Activated naive CD4-positive, alpha-beta T cell treated with anti-CD3 and anti-CD28 coated beads for 36 hours (primary cell): ENCODE measurements around the gene HOXA3. TPM values are rescaled to one million over a fixed set of nuclear protein-coding genes. Genes with fewer than 3 reads are reported as not detected.

Source experiments
- CTCF ChIA-PET: fragments of 350-600 bp; sonication (Branson Sonifier 250); formaldehyde crosslinking; loops from one replicate; lab custom pipeline; 2021; ENCODE audit warnings: antibody characterized with exemption; lab: Charles Lee
- DNase-seq: peaks from one replicate; pipeline ENCODE4 v3.0.0-alpha.2; 2020
- H3K27ac Mint-ChIP-seq: one replicate; pipeline ENCODE4 v1.8.0; 2021; ENCODE audit warnings: mild to moderate bottlenecking, mixed read lengths
- H3K27me3 Mint-ChIP-seq: one replicate; pipeline ENCODE4 v1.8.0; 2021; ENCODE audit warnings: low read depth, mixed read lengths
- H3K36me3 Mint-ChIP-seq: one replicate; pipeline ENCODE4 v1.8.0; 2021; ENCODE audit warnings: low read depth, mixed read lengths
- H3K4me1 Mint-ChIP-seq: one replicate; pipeline ENCODE4 v1.8.0; 2021; ENCODE audit warnings: low read depth, mixed read lengths
- H3K4me3 Mint-ChIP-seq: one replicate; pipeline ENCODE4 v1.8.0; 2021; ENCODE audit warnings: mild to moderate bottlenecking, moderate library complexity, mixed read lengths
- H3K9me3 Mint-ChIP-seq: one replicate; pipeline ENCODE4 v1.8.0; 2021; ENCODE audit warnings: mixed read lengths
- intact Hi-C: fragments of 100-400 bp; cut with micrococcal nuclease; formaldehyde crosslinking; loops from one replicate; pipeline ENCODE4 v1.15.1; 2023
- total RNA-seq, 2 experiments: library from RNA; stranded (reverse); gene quantifications; one replicate each; pipeline ENCODE4 v1.2.3, GENCODE V29; 2021

HOXA3 gene
- total RNA-seq, 2 experiments from 2014 or later: not detected

DNA sequence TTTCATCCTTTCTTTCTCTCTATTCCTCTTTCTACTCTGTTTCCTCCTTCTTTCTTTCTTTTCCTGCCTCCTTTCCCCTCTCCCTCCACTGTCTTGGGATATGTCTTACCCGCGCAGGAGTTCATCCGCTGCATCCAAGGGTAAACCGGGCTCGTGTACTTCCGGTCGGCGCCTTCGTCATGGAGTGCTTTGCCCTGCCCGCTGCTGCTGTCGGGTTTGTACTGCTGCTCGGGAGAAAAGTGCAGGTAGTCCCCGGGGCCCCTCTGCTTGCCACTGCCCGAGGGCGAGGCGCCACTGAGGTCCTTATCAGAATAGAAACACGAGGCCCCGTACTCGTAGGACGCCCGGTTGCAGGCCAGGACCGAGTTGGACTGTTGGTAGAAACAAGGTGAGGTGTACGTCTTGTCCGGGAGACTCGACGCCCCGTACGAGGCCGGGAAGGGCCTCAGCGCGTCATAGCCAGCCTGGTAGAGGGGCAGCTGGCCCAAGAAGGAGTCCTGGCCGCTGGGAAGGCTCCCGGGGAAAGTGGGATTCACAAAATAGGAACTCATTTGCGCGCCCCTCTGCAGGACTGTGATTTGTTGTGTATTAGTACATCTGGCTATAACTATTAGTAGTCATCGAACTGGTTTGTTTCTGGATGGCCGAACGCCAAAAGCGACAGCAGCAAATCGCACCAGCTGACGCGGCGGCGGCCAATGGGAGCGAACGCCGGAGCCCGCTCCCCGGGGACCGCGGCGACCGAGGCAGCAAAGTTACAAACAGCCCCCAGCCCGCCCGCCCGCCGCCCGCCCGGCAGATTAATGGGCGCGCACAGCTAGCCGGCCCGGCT lies 5.0 kb downstream of the HOXA3 start, which contains the start of gene HOXA6:
Gene HOXA6, minus strand, starts transcription at position 576 of the 832 bp plus-strand sequence. Its CDS starts 25 bp downstream, at position 551.
- CTCF ChIA-PET: interaction anchor here (1.2 to 1.4 kb wide), 2 partner anchors 10 to 11 kb away, joined by 3 read pairs; partner anchors contain the start of gene HOXA7
- Mint-ChIP-seq H3K27ac (no peak within 1 kb of the TSS), H3K9me3 (no peaks in the 10 kb centered on the region), H3K27me3 (peaks cover 75% of the 10 kb centered on the region), H3K36me3 (no peaks in the 10 kb centered on the region), H3K4me3 (peak within 1 kb of the TSS; percentile 42), H3K4me1 (peaks cover 22% of the 10 kb centered on the region)
- no peak for DNase-seq
- intact Hi-C loops: no loop called here

DNA sequence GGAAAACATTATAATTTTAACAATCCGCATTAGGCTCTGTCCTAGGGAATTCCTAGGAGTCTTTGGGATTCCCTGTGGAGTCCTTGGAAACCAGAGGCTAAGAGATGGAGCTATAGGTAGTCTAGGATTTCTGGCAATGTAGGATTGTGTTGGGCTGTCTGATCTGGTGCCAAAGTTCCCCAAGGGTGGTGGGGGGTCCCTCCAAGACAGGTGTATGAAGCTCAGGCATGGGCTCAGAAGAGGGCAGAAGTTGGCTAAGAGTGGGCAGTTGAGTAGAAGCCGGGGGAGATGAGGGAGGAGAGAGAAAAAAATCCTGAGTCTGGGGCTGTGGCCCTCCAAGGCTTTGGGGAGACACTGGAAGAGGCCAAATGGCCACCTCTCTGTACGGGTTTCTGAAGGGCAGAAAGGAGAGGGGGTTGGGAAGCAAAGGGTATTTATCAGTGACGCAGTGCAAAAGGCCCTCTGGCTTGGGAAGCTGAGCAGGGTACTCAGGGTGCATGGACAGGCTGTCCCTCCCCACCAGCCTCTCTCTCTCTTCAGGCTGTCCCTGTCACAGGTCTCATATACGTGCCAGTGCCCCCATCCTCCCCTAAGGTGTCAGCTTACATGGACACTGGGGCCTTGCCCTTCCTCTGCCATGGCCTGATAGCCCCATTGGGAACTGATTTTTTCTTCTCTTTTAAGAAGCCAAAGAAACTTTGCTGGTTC lies 5.7 kb downstream of the HOXA3 start:
- Mint-ChIP-seq H3K4me3 (no peak overlapping the region), H3K27ac (no peak overlapping the region), H3K9me3 (no peaks in the 10 kb centered on the region), H3K27me3 (peaks cover 72% of the 10 kb centered on the region), H3K36me3 (no peaks in the 10 kb centered on the region), H3K4me1 (peaks cover 20% of the 10 kb centered on the region)
- CTCF ChIA-PET: no interaction called here
- intact Hi-C loops: no loop called here
- DNase-seq: no peak

DNA sequence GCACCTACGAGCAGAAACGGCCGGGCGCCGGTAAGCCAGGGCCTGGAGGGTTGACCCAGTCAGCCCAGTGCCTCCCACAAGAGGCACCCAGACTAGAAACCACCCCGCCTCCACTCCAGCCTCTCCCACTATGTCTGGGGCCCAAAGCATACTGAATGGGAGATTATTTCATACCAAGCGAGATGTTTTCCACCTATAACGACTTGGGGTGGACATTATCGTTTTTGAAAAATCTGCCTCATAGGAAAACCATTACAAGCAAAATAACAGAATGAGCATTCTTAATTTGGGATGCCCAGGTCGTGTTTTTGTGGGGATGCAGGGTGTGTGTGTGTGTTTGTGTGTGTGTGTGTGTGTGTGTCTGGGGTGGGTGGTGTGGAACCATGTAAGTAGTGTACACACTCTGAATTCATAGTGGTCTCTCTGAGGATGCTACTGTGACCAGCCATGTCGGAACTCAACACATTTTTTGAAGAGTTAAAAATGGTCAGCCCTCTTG lies 6.4 kb downstream of the HOXA3 start:
- DNase-seq: no peak
- no peak overlapping the region for H3K4me3 Mint-ChIP-seq
- peaks cover 13% of the 10 kb centered on the region for H3K4me1 Mint-ChIP-seq
- no peak overlapping the region for H3K27ac Mint-ChIP-seq
- peaks cover 68% of the 10 kb centered on the region for H3K27me3 Mint-ChIP-seq
- H3K36me3 Mint-ChIP-seq: no peaks in the 10 kb centered on the region
- H3K9me3 Mint-ChIP-seq: no peaks in the 10 kb centered on the region
- CTCF ChIA-PET: interaction anchor here (0.6 to 1.4 kb wide), 2 partner anchors 15 to 34 kb away, joined by 3 to 5 read pairs; no protein-coding TSS in a partner anchor
- intact Hi-C loops: no loop called here

DNA sequence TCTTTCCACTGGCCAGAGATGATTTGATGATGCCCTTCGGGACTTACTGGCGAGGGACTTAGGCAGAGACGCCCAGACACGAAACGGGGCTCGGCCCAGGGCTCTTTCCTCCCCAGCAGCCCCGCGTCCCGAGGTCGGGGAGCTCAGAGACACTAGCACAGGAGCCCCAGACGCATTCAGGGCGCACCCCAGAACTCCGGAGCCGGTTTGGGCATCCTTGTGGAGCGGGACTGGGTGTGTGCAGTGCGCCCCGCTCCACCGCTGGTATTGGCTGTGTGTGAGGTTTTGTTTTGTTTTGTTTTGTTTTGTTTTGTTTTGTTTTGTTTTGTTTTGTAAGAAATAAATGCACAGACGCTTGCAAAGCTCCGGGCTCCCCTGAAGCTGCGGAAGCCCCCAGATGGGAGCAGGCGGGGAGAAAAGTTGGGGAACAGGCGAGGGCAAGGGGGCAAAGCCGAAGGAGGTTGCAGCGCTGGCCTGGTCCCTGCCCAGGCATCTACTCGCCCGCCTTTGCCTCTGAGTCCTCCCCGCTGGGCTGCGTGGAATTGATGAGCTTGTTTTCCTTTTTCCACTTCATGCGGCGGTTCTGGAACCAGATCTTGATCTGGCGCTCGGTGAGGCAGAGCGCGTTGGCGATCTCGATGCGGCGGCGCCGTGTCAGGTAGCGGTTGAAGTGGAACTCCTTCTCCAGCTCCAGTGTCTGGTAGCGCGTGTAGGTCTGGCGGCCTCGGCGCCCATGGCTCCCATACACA lies 7.0 kb downstream of the HOXA3 start:
- no peak for DNase-seq
- no peaks in the 10 kb centered on the region for H3K36me3 Mint-ChIP-seq
- CTCF ChIA-PET: interaction anchor here (0.6 to 1.4 kb wide), 5 partner anchors 16 to 828 kb away, joined by 3 to 5 read pairs (median 3); no protein-coding TSS in a partner anchor
- peaks cover 68% of the 10 kb centered on the region for H3K27me3 Mint-ChIP-seq
- intact Hi-C loops: no loop called here
- no peak overlapping the region for H3K27ac Mint-ChIP-seq
- H3K9me3 Mint-ChIP-seq: no peaks in the 10 kb centered on the region
- peaks cover 10% of the 10 kb centered on the region for H3K4me1 Mint-ChIP-seq
- no peak overlapping the region for H3K4me3 Mint-ChIP-seq

DNA sequence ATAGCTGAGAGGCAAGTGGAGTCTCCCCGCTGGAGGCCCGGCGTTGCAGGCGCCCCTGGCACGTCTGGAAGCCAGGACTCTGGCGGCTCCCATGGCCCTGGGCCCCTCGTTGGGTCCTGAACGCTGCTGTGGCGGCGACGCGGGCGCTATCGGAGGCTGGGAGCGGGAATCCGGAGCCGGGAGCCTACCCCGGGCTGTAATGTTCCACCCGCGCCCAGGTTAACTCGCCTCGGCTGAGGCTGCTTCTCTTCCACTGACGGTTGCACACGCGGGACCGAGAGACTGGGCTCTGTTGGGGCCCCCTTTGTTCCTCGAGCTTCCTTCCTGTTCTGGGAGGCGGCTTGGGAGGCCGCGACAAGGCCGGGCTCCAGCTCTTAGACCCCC lies 7.6 kb downstream of the HOXA3 start:
- intact Hi-C loops: no loop called here
- Mint-ChIP-seq H3K36me3 (no peaks in the 10 kb centered on the region), H3K27me3 (peaks cover 63% of the 10 kb centered on the region), H3K9me3 (no peaks in the 10 kb centered on the region), H3K4me1 (peaks cover 9% of the 10 kb centered on the region), H3K4me3 (no peak overlapping the region), H3K27ac (no peak overlapping the region)
- CTCF ChIA-PET: interaction anchor here (0.6 to 1.4 kb wide), 3 partner anchors 35 to 393 kb away, joined by 3 to 5 read pairs (median 3); no protein-coding TSS in a partner anchor
- no peak for DNase-seq

DNA sequence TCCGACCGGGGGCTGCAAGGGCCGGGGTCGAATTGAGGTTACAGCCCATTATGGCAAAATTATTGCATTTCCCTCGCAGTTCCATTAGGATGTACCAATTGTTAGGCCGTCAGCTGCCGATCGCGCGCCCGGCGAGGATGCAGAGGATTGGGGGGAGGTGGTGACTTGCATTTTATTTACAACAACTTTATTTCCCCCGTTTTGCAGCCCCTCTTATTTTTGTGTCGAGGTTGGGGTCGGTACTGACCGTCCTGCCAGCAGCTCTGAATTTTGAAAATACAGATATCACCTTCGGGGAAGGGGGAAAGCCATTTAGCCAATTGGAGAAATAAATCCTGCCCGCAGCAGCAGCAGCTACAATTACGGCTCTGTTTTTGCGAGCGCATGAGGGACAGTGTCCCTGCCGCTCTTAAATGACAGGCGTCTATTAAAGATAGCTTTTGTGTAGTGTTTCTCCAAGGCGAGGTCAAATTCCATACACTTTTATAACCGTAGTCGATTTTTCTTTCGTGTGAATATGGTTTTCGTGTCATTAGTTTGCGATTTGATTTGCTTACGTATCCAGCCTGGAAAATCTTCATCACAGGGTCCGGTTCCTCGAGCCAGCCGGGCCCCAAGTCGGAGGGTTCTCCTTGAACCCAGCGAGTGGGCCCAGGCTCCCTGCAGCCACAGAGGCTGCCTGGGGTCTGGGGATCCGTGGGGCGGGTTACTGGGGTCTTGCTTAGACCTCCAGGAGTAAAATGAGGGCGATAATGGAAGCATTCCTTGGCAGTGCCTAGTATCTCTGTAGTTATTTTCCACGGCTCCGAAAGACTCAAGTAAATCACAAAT lies 8.2 kb downstream of the HOXA3 start:
- no peak overlapping the region for H3K4me3 Mint-ChIP-seq
- H3K27me3 Mint-ChIP-seq: peaks cover 58% of the 10 kb centered on the region
- no peak overlapping the region for H3K27ac Mint-ChIP-seq
- peaks cover 9% of the 10 kb centered on the region for H3K4me1 Mint-ChIP-seq
- no peak for DNase-seq
- intact Hi-C loops: no loop called here
- H3K9me3 Mint-ChIP-seq: no peaks in the 10 kb centered on the region
- CTCF ChIA-PET: interaction anchor here (0.6 to 1.4 kb wide), 3 partner anchors 11 to 392 kb away, joined by 3 to 5 read pairs (median 3); no protein-coding TSS in a partner anchor
- H3K36me3 Mint-ChIP-seq: no peaks in the 10 kb centered on the region

DNA sequence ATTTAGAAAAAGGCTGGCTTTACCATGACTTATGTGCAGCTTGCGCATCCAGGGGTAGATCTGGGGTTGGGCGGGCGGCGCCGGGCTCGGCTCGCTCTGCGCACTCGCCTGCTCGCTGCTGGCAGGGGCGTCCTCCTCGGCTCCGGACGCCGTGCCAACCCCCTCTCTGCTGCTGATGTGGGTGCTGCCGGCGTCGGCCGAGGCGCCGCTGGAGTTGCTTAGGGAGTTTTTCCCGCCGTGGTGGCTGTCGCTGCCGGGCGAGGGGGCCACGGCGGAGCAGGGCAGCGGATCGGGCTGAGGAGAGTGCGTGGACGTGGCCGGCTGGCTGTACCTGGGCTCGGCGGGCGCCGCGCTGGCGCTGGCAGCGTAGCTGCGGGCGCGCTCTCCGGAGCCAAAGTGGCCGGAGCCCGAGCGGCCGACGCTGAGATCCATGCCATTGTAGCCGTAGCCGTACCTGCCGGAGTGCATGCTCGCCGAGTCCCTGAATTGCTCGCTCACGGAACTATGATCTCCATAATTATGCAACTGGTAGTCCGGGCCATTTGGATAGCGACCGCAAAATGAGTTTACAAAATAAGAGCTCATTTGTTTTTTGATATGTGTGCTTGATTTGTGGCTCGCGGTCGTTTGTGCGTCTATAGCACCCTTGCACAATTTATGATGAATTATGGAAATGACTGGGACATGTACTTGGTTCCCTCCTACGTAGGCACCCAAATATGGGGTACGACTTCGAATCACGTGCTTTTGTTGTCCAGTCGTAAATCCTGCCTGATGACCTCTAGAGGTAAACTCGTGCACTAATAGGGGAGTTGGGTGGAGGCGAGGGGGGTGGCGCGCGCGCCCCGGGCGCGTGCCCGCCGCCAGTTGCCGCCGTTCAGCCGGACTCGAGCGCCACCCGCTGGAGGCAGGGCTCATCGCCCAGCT lies 9.1 kb downstream of the HOXA3 start, which contains the start of gene HOXA5:
Gene HOXA5, minus strand, starts transcription at position 659 of the 927 bp plus-strand sequence. Its CDS starts 74 bp downstream, at position 585.
- intact Hi-C loops: no loop called here
- CTCF ChIA-PET: interaction anchor here (1.3 kb wide), 1 partner anchor 10 kb away, joined by 3 read pairs; no protein-coding TSS in a partner anchor
- peaks cover 3% of the 10 kb centered on the region for H3K4me1 Mint-ChIP-seq

DNA sequence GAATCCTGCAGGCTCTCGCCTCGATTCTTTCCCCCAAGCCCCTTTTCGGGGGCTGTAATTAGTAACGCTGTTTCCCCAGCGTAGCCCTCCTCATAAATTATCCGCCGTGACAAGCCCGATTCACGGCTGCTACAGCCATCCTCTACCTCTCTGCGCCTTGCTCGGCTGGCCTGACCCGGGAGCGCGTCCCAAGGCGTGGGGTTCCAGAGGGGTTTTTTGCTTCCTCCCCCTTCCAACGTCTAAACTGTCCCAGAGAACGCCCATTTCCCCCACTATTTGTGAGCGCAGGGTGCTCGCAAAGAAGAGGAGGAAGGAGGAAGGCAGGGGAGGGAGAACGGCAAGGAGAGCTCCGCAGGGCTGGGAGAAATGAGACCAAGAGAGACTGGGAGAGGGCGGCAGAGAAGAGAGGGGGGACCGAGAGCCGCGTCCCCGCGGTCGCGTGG lies 9.8 kb downstream of the HOXA3 start:
- CTCF ChIA-PET: no interaction called here
- DNase-seq: no peak
- H3K9me3 Mint-ChIP-seq: no peaks in the 10 kb centered on the region
- H3K36me3 Mint-ChIP-seq: no peaks in the 10 kb centered on the region
- intact Hi-C loops: no loop called here
- no peaks in the 10 kb centered on the region for H3K4me1 Mint-ChIP-seq
- no peak overlapping the region for H3K4me3 Mint-ChIP-seq
- H3K27me3 Mint-ChIP-seq: peaks cover 62% of the 10 kb centered on the region
- H3K27ac Mint-ChIP-seq: no peak overlapping the region

More for the DNA sequence above, 9.1 kb downstream of the HOXA3 start, which contains the start of gene HOXA5:
- peaks cover 59% of the 10 kb centered on the region for H3K27me3 Mint-ChIP-seq
- H3K27ac Mint-ChIP-seq: no peak within 1 kb of the TSS
- no peak within 1 kb of the TSS for H3K4me3 Mint-ChIP-seq
- DNase-seq: no peak
- H3K36me3 Mint-ChIP-seq: no peaks in the 10 kb centered on the region
- no peaks in the 10 kb centered on the region for H3K9me3 Mint-ChIP-seq

DNA sequence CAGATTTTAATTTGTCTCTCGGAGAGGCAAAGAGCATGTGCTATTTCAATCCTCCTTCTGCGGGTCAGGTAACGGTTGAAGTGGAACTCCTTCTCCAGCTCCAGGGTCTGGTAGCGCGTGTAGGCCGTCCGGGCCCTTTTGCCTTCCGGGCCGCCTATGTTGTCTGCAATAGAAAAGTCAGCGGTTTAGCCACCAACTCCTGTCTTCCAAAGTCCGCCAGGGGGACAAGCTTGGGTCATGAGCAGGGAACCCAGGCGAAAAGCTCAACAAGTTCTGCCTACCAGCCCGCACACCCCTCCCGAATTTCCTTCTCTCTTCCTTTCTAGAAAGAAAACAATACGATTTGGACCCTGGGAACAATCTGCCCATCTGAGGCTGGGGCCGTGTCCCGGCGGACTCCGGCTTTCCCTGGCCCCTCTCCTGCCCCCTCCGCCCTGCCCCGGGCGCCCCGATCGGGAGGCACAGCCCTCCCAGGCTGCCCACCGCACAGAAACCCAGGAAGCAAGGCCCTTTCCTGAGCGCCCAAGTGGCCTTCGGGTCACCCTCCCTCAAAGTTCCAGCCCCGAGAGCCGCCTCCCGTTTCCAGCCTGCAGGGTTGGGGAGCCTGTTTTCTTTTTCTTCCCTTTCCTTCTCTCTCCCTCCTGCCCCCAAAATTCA lies 10.3 kb downstream of the HOXA3 start:
- H3K27me3 Mint-ChIP-seq: peaks cover 60% of the 10 kb centered on the region
- no peaks in the 10 kb centered on the region for H3K4me1 Mint-ChIP-seq

More for the DNA sequence above, 10.3 kb downstream of the HOXA3 start:
- no peak for DNase-seq
- intact Hi-C loops: no loop called here
- CTCF ChIA-PET: interaction anchor here (0.7 kb wide), 1 partner anchor 37 kb away, joined by 3 read pairs; no protein-coding TSS in a partner anchor
- Mint-ChIP-seq H3K4me3 (no peak overlapping the region), H3K27ac (no peak overlapping the region), H3K36me3 (no peaks in the 10 kb centered on the region), H3K9me3 (no peaks in the 10 kb centered on the region)
